Measurements from ENCODE around the gene A2M. TPM values are rescaled to one million over a fixed set of nuclear protein-coding genes. Genes with fewer than 3 reads are reported as not detected.

The A2M gene
- total and polyA plus RNA-seq, 2 donors (not counting 3 experiments of a cell fraction or from before 2014, with no cell fraction given): 11.5 to 16.9 TPM

DNA sequence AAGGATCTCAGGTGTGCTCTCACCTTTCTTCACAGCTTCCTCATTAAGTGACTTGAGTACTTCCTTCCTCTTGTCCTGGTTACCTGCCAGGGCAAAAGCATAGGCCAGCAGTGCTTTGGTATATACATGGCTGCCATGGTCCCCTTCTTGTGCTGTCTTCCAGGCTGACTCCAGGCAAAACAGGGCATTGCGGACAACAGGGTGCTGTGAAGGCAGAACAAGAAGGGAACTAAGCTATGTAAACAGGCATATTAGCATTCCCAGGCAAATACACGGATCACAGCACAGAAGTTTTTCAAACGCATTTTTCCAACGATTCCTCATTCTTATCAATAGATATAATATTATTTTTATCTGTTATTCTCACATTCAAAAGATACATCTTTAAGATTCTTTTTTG lies 39.0 kb downstream of the A2M start:
- DNase-seq (ENCODE audit: low read depth, low spot score) (no peak), FAIRE-seq (no peak)
- intact Hi-C loops (cut with micrococcal nuclease): no loop called here

More for the DNA sequence above, 39.0 kb downstream of the A2M start:
- BruUV-seq (replicated peaks): no TSS peak
- ChIA-PET CTCF (no interaction called here), POLR2A (no interaction called here)
- Histone ChIP-seq H2AFZ (ENCODE audit: low read depth, low read length) (no peak overlapping the region), H4K20me1 (replicated peaks; ENCODE audit: control insufficient read depth, extremely low read depth, insufficient read depth, low read length) (no peaks in the 10 kb centered on the region), H3K9me1 (replicated peaks; ENCODE audit: control insufficient read depth, extremely low read depth, insufficient read depth, low read length) (peaks cover 2% of the 10 kb centered on the region), H3K4me1 (ENCODE audit: control insufficient read depth, extremely low read depth, insufficient read depth, low read length) (no peaks in the 10 kb centered on the region), H3K27ac (ENCODE audit: insufficient read depth, low read depth, low read length) (no peak overlapping the region), H3K27me3 (ENCODE audit: control insufficient read depth in 2 of 2, insufficient read depth in 2 of 2, low read length in 2 of 2) (peaks cover 0 to 7% of the 10 kb centered on the region in 2 experiments), H3K4me2 (ENCODE audit: insufficient read depth, low read length) (no peak overlapping the region), H3K36me3 (ENCODE audit: control insufficient read depth in 2 of 2, extremely low read depth in 1 of 2, insufficient read depth in 2 of 2, low read length in 2 of 2) (no peaks in the 10 kb centered on the region), H3K9me3 (replicated peaks; ENCODE audit: control insufficient read depth, insufficient read depth, low read length) (no peaks in the 10 kb centered on the region), H3K4me3 (replicated peaks in 1 of 3; ENCODE audit: insufficient read depth in 1 of 3, low read depth in 1 of 3, low read length in 3 of 3) (no peak overlapping the region), H3K9ac (replicated peaks; ENCODE audit: extremely low read depth, insufficient read depth, low read length) (no peak overlapping the region), H3K79me2 (ENCODE audit: control insufficient read depth, insufficient read depth, low read length) (no peaks in the 10 kb centered on the region)
- TF ChIP-seq MYC (IDR thresholded peaks at IDR 0.05; ENCODE audit: low read depth, low read length) (no peak), JUN (IDR thresholded peaks at IDR 0.05; ENCODE audit: borderline replicate concordance, insufficient read depth, insufficient read length, low read depth) (no peak), FOS (IDR thresholded peaks at IDR 0.05; ENCODE audit: borderline replicate concordance, insufficient read depth, low read length) (no peak), POLR2A (IDR thresholded peaks at IDR 0.05; ENCODE audit: low read depth, low read length) (no peak), GATA2 (IDR thresholded peaks at IDR 0.05; ENCODE audit: insufficient read depth, insufficient read length, low read depth, low read length) (no peak), POLR2AphosphoS5 (IDR thresholded peaks at IDR 0.05; ENCODE audit: insufficient read depth, low read depth, low read length) (no peak), EZH2 (IDR thresholded peaks at IDR 0.05; ENCODE audit: borderline replicate concordance, low read depth, low read length, severe bottlenecking) (no peak)
- TF ChIP-seq, protein P1, sequence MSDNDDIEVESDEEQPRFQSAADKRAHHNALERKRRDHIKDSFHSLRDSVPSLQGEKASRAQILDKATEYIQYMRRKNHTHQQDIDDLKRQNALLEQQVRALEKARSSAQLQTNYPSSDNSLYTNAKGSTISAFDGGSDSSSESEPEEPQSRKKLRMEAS (IDR thresholded peaks at IDR 0.05; ENCODE audit: insufficient read depth, insufficient read length): no peak
- TF ChIP-seq, protein P2, sequence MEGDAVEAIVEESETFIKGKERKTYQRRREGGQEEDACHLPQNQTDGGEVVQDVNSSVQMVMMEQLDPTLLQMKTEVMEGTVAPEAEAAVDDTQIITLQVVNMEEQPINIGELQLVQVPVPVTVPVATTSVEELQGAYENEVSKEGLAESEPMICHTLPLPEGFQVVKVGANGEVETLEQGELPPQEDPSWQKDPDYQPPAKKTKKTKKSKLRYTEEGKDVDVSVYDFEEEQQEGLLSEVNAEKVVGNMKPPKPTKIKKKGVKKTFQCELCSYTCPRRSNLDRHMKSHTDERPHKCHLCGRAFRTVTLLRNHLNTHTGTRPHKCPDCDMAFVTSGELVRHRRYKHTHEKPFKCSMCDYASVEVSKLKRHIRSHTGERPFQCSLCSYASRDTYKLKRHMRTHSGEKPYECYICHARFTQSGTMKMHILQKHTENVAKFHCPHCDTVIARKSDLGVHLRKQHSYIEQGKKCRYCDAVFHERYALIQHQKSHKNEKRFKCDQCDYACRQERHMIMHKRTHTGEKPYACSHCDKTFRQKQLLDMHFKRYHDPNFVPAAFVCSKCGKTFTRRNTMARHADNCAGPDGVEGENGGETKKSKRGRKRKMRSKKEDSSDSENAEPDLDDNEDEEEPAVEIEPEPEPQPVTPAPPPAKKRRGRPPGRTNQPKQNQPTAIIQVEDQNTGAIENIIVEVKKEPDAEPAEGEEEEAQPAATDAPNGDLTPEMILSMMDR (IDR thresholded peaks at IDR 0.05; ENCODE audit: extremely low read depth in 1 of 2, insufficient read depth in 1 of 2, low read depth in 1 of 2, low read length in 2 of 2): no peak
- dilution Hi-C loops (cut with MboI; ENCODE audit: extremely low pct_ligation_motif_present, low sequenced_read_pairs): no loop called here
